HepG2 (cell line): ENCODE results near the gene CPXM1. TPM values are rescaled to one million over a fixed set of nuclear protein-coding genes. Genes with fewer than 3 reads are reported as not detected.
A peak's percentile ranks its signal among the peaks of the same experiment; 100 is the strongest.

Source experiments
- ATAC-seq: fragments of 200-7000 bp; cut with Tn5 transposase; 3 replicates; pipeline ENCODE4 v1.9.1; 2020; ENCODE audit warnings: mild to moderate bottlenecking, moderate library complexity
- BruUV-seq: library from RNA; stranded (reverse); fragments of 400-500 nt; replicated peaks from 2 replicates; lab custom pipeline; 2021; lab: Mats Ljungman, UMichigan
- CTCF ChIA-PET: fragments of 300-600 bp; formaldehyde crosslinking; extraction: SDS; loops from one replicate; lab custom pipeline; 2021; ENCODE audit warnings: low total read pairs, inconsistent platforms, low intra/inter-chr PET ratio; lab: Yijun Ruan, JAX
- POLR2A ChIA-PET: fragments of 350-600 bp; sonication (Branson Sonifier 250); formaldehyde crosslinking; loops from one replicate; lab custom pipeline; 2020; ENCODE audit warnings: antibody characterized with exemption, inconsistent platforms; lab: Yijun Ruan, JAX
- DNase-seq: peaks from one replicate; pipeline ENCODE4 v3.0.0-alpha.2; 2015; ENCODE audit warnings: low spot score
- FAIRE-seq: peaks from 3 replicates; lab custom pipeline; 2011; peaks lifted over from hg19 to GRCh38; lab: Jason Lieb, UNC
- H2AFZ ChIP-seq: one replicate; pipeline ENCODE4 v1.6.1; 2011; ENCODE audit warnings: low read length, inconsistent platforms
- H3K27ac ChIP-seq: fragments of 300-600 bp; 3 replicates; pipeline ENCODE4 v1.8.0; 2011; ENCODE audit warnings: mixed run types, mild to moderate bottlenecking, mixed read lengths, low read length, inconsistent platforms; ENCODE audit not compliant: insufficient read depth; ENCODE audit errors: extremely low read length
- H3K27me3 ChIP-seq, 2 experiments: fragments of 200-600 bp in 1 of 2; 2 replicates in 1 of 2; 3 replicates in 1 of 2; pipeline versions ENCODE4 v1.6.0 to v1.8.0; 2011; ENCODE audit warnings: low read length in 2 of 2, mild to moderate bottlenecking in 2 of 2, moderate library complexity in 2 of 2, inconsistent platforms in 1 of 2; ENCODE audit not compliant: insufficient read depth in 2 of 2, control insufficient read depth in 1 of 2
- H3K36me3 ChIP-seq, 2 experiments: fragments of 200-600 bp in 1 of 2; replicated peaks in 1 of 2; 2 replicates in 1 of 2; 3 replicates in 1 of 2; pipeline versions ENCODE4 v1.5.1 to v1.8.0; 2011; ENCODE audit warnings: low read length in 2 of 2, inconsistent platforms in 1 of 2; ENCODE audit not compliant: insufficient read depth in 2 of 2, control insufficient read depth in 1 of 2
- H3K4me1 ChIP-seq: 2 replicates; pipeline ENCODE4 v1.5.1; 2012; ENCODE audit warnings: low read length, inconsistent platforms; ENCODE audit not compliant: insufficient read depth
- H3K4me2 ChIP-seq: 2 replicates; pipeline ENCODE4 v1.6.0; 2011; ENCODE audit warnings: low read depth, low read length, inconsistent platforms
- H3K4me3 ChIP-seq, 3 experiments: fragments of 200-600 bp in 1 of 3; sonication (generic), shearing (Covaris generic) in 1 of 3; replicated peaks in 1 of 3; 2 replicates each; pipeline ENCODE4 v1.5.1; 2011 to 2016; ENCODE audit warnings: low read length in 3 of 3, inconsistent platforms in 2 of 3, low read depth in 2 of 3, mild to moderate bottlenecking in 2 of 3, control low read depth in 1 of 3, mixed read lengths in 1 of 3; ENCODE audit not compliant: insufficient read depth in 1 of 3
- H3K79me2 ChIP-seq: one replicate; pipeline ENCODE4 v1.6.1; 2011; ENCODE audit warnings: low read length, inconsistent platforms; ENCODE audit not compliant: insufficient read depth
- H3K9ac ChIP-seq: 2 replicates; pipeline ENCODE4 v1.6.0; 2011; ENCODE audit warnings: mild to moderate bottlenecking, low read depth, low read length, inconsistent platforms; ENCODE audit not compliant: insufficient read depth
- H3K9me3 ChIP-seq: 2 replicates; pipeline ENCODE4 v1.5.1; 2012; ENCODE audit warnings: mild to moderate bottlenecking, low read length
- H4K20me1 ChIP-seq: 2 replicates; pipeline ENCODE4 v1.6.0; 2011; ENCODE audit warnings: inconsistent platforms, mild to moderate bottlenecking, low read length, moderate library complexity; ENCODE audit not compliant: insufficient read depth
- CEBPB ChIP-seq: IDR thresholded peaks from 2 replicates; pipeline ENCODE4 v1.6.1; 2011; ENCODE audit warnings: low read depth, low read length, improper control_type of control experiment, borderline replicate concordance
- EZH2 ChIP-seq: conservative IDR thresholded peaks from 2 replicates; pipeline ENCODE4 v1.6.1; 2012; ENCODE audit warnings: mild to moderate bottlenecking, low read depth, low read length, moderate library complexity
- SMAD1 ChIP-seq: sonication (generic); formaldehyde crosslinking; IDR thresholded peaks from 2 replicates; pipeline ENCODE4 v1.4.0; 2020; ENCODE audit warnings: missing genetic modification reagents, low read depth, mild to moderate bottlenecking, borderline replicate concordance
- SRF ChIP-seq: IDR thresholded peaks from 2 replicates; pipeline ENCODE4 v1.6.1; 2011; ENCODE audit warnings: mild to moderate bottlenecking, low read depth, low read length, moderate library complexity
- WGBS: methylation state at CpG from one replicate; pipeline ENCODE4 v1.1.6; 2017; ENCODE audit warnings: low lambda C conversion rate; 5-methylcytosine and 5-hydroxymethylcytosine counted together
- in situ Hi-C: cut with HindIII; loops from 2 replicates; pipeline ENCODE4 v1.10.0; 2017; ENCODE audit warnings: low pct_unique_long_range_greater_than_20kb; ENCODE audit not compliant: extremely low pct_ligation_motif_present
- intact Hi-C: fragments of 100-400 bp; cut with micrococcal nuclease; formaldehyde crosslinking; loops from one replicate; pipeline ENCODE4 v1.10.0; 2022; ENCODE audit not compliant: unreplicated experiment
- polyA plus RNA-seq, 8 experiments: library from polyadenylated mRNA; depleted of rRNA in 3 of 8; stranded (reverse) in 7 of 8; unstranded in 1 of 8; fragments of >200 nt; fragmentation: Illumina TruSeq in 4 of 8; extraction: Trizol in 4 of 8; gene quantifications; 2 replicates each; pipeline versions ENCODE4 v1.2.1 to v1.2.3, GENCODE V29; 2011 to 2016; ENCODE audit warnings: low read depth in 4 of 8, missing spikeins in 1 of 8, mixed read lengths in 1 of 8; ENCODE audit not compliant: insufficient read depth in 1 of 8
- total RNA-seq, 5 experiments: library from RNA; depleted of rRNA; stranded (reverse); fragments of >200 nt; fragmentation: Illumina TruSeq; extraction: Trizol; gene quantifications; 2 replicates each; pipeline ENCODE4 v1.2.3, GENCODE V29; 2016; ENCODE audit warnings: low read depth in 1 of 5
- TF ChIP-seq, protein P1 (sequence below): sonication (generic); formaldehyde crosslinking; IDR thresholded peaks from 2 replicates; pipeline ENCODE4 v1.8.1; 2023; ENCODE audit warnings: mild to moderate bottlenecking, missing genetic modification reagents

The CPXM1 gene
- total and polyA plus RNA-seq, 2 of the 13 experiments (the other 11 are each of a cell fraction or from before 2014, with no cell fraction given), result 0.07 TPM; not detected in 1

DNA sequence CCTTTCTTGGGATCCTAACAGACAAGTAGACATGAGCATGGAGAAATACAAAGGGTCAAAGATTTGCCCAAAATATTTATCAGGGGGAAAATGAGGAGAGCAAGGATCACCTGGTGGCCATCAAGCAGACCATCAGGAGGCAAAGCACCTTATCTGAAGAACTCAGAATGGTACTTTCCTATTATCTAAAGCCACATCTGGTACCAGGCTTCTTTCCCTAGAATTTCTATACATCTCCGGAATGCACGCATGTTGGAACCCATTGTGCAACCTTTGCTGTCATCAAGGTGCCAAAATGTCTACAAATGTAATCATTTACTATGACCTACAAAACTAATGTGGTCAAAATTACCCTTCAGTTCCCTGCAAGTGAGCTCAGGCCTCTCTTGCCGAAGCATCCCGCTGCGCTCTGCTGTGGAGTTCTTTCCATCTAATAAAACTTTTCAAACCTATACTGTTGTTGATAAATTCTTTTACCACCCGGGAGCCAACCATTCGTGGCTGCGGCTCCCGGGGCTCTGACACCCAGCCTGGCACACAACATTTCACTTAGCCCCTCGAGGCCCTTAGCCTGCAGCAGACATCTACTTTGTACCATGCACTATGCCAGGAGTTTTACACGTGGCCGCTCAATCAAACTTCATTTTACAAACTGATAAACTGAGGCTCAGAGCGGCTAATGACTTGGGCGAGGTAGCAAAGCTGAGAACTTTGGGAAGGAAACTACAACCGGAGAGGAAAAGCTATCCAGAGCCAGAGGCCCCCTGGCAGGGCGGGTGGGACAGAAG, 3.8 kb upstream of the CPXM1 start:
- POLR2A ChIA-PET, result no interaction called here
- no peaks in the 10 kb centered on the region for H3K9me3 ChIP-seq
- H3K27ac ChIP-seq, result no peak overlapping the region
- ATAC-seq (no peak), FAIRE-seq (no peak), DNase-seq (no peak)
- no peak overlapping the region for H3K4me3 ChIP-seq
- in situ Hi-C loops (no loop called here), intact Hi-C loops (no loop called here)
- no peaks in the 10 kb centered on the region for H3K36me3 ChIP-seq
- no peak overlapping the region for H3K4me2 ChIP-seq
- H4K20me1 ChIP-seq, result no peaks in the 10 kb centered on the region
- H3K9ac ChIP-seq, result no peak overlapping the region
- H3K27me3 ChIP-seq, result peaks cover 9 to 81% of the 10 kb centered on the region in 2 experiments; a peak in 4 of 5 replicates
- H3K79me2 ChIP-seq, result no peaks in the 10 kb centered on the region
- no peak overlapping the region for H2AFZ ChIP-seq
- BruUV-seq, result no TSS peak
- 51% methylated on average over 16 of the region's 16 CpGs for WGBS
- peaks cover 18% of the 10 kb centered on the region for H3K4me1 ChIP-seq
- TF ChIP-seq SRF, result no peak
- TF ChIP-seq SMAD1 (CRISPR knock-in tag), result no peak
- TF ChIP-seq CEBPB, result peak; percentile 71
- CTCF ChIA-PET, result no interaction called here

DNA sequence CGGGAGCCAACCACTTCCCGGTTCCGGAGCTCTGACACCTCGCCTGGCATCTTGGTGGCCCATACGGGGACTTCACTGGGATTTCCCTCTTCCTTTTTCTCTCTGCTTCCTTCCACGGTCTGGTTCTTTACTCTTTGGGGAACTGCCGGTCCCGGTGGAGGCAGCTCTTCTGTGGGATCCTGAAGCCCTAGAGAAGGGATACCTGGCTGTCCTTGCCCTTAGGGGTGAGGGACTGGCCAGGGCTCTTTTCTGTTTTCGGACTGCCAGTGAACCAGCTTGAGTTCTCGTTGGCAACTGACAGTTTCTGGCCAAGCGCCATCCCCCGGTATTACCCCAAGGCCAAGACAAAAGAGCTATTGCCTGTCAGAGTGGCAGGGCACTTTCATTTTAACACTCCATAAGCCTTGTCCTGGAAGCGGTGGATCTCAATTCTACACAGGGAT, 880 bp upstream of the CPXM1 start:
- Histone ChIP-seq H4K20me1 (no peaks in the 10 kb centered on the region), H3K36me3 (no peaks in the 10 kb centered on the region), H3K4me1 (peaks cover 15% of the 10 kb centered on the region), H3K4me2 (peak overlapping the region; percentile 64), H3K9me3 (no peaks in the 10 kb centered on the region), H3K4me3 (0 out of 6 replicates have a peak overlapping the region, but pooled peaks of 1 of the 3 experiments have one; percentile 55), H2AFZ (no peak overlapping the region), H3K27ac (no peak overlapping the region), H3K9ac (no peak overlapping the region), H3K79me2 (no peaks in the 10 kb centered on the region), H3K27me3 (peaks cover 15 to 81% of the 10 kb centered on the region in 2 experiments)
- in situ Hi-C loops (no loop called here), intact Hi-C loops (no loop called here)
- TF ChIP-seq, protein P1, sequence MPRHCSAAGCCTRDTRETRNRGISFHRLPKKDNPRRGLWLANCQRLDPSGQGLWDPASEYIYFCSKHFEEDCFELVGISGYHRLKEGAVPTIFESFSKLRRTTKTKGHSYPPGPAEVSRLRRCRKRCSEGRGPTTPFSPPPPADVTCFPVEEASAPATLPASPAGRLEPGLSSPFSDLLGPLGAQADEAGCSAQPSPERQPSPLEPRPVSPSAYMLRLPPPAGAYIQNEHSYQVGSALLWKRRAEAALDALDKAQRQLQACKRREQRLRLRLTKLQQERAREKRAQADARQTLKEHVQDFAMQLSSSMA (CRISPR knock-in tag), result no peak
- peak; percentile 97; the same call in 1 of the 2 replicates for TF ChIP-seq EZH2
- POLR2A ChIA-PET, result no interaction called here
- no peak for ATAC-seq
- no peak for FAIRE-seq
- no peak for DNase-seq
- 19% methylated on average over 13 of the region's 13 CpGs for WGBS
- BruUV-seq, result no TSS peak
- CTCF ChIA-PET, result no interaction called here
